ENCODE data around the gene PNMA6E.

GRCh38 chrX:153349952-153350351 lies 51.2 kb downstream of the PNMA6E start:
- TF ChIP-seq YY1 (IDR thresholded peaks at IDR 0.05; ENCODE audit: borderline replicate concordance in 1 of 3, control insufficient read depth in 1 of 3, extremely low read depth in 1 of 3, insufficient read depth in 3 of 3, insufficient read length in 1 of 3, insufficient replicate concordance in 2 of 3, low read depth in 1 of 3, low read length in 2 of 3): no peak
- no peak for TF ChIP-seq BCLAF1 (IDR thresholded peaks at IDR 0.05; ENCODE audit: borderline replicate concordance in 1 of 2, control insufficient read depth in 1 of 2, low read depth in 2 of 2, low read length in 1 of 2)
- TF ChIP-seq CTCF (IDR thresholded peaks at IDR 0.05 in 2 of 3, conservative IDR thresholded peaks at IDR 0.05 in 1 of 3; ENCODE audit: insufficient read depth in 2 of 3, low read depth in 1 of 3, low read length in 3 of 3): no peak
- TF ChIP-seq ZNF3 (CRISPR knock-in tag; IDR thresholded peaks at IDR 0.05): no peak
- TF ChIP-seq MAX (CRISPR knock-in tag; IDR thresholded peaks at IDR 0.05): no peak
- TF ChIP-seq POLR2A (conservative IDR thresholded peaks at IDR 0.05): 0 out of 2 replicates have a peak, but pooled peaks have one; percentile 34

All from K562 (cell line).